ENCODE results near the gene ATP2A2.
"Not testable (repeated sequence)": the region's sequence is repeated elsewhere in the genome, so short reads cannot be mapped to it uniquely, and the experiment has no call there.

The ATP2A2 gene

GRCh38 chr12:110378131-110378790 lies 97.2 kb downstream of the ATP2A2 start:
- peak overlapping the region; percentile 3 for H3K27ac Mint-ChIP-seq
- not testable (repeated sequence) for ATAC-seq; H3K4me3 Mint-ChIP-seq; H3K4me1 Mint-ChIP-seq; DNase-seq (ENCODE audit: low spot score in 2 of 2); H3K9me3 Mint-ChIP-seq
- peaks cover 100% of the 10 kb centered on the region for H3K36me3 Mint-ChIP-seq

- ATAC-seq (no peak), DNase-seq (ENCODE audit: low spot score in 2 of 2) (no peak)
- no peak overlapping the region for H3K4me3 Mint-ChIP-seq
- no peaks in the 10 kb centered on the region for H3K9me3 Mint-ChIP-seq
- no peaks in the 10 kb centered on the region for H3K4me1 Mint-ChIP-seq
- H3K27ac Mint-ChIP-seq = peak overlapping the region; percentile 26
- peaks cover 100% of the 10 kb centered on the region for H3K36me3 Mint-ChIP-seq
These were observed 98.2 kb downstream of the ATP2A2 start for GRCh38 chr12:110379197-110379596.

DNA sequence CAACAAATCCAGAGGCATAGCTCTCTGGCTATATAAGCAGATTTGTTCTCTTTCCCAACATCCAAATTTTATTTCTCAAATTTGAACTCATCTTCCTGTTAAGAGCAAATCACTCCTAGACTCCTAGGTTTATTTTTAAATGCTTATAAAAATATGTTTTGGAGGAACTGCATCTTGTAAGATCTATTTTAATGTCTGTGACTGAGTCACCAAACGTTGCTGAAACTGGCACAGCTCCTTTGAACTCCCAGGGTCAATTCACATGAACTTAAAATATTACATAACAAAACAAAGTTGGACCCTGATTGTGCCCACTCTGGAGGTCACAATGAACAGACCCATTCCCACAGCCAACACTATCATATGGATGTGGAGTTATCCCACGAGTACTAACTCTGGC lies 98.6 kb downstream of the ATP2A2 start:
- DNase-seq (ENCODE audit: low spot score in 2 of 2) (no peak), ATAC-seq (no peak)
- H3K4me1 Mint-ChIP-seq = peaks cover 3% of the 10 kb centered on the region

GRCh38 chr12:110382683-110383082 lies 101.6 kb downstream of the ATP2A2 start:
- H3K27ac Mint-ChIP-seq = peak overlapping the region; percentile 14

More for the DNA sequence above, 98.6 kb downstream of the ATP2A2 start:
- peak overlapping the region; percentile 26 for H3K27ac Mint-ChIP-seq
- peaks cover 100% of the 10 kb centered on the region for H3K36me3 Mint-ChIP-seq
- no peaks in the 10 kb centered on the region for H3K9me3 Mint-ChIP-seq
- no peak overlapping the region for H3K4me3 Mint-ChIP-seq

More at GRCh38 chr12:110382683-110383082, 101.6 kb downstream of the ATP2A2 start:
- ATAC-seq = no peak
- Mint-ChIP-seq H3K4me1 (peaks cover 17% of the 10 kb centered on the region), H3K4me3 (no peak overlapping the region), H3K9me3 (no peaks in the 10 kb centered on the region), H3K36me3 (peaks cover 100% of the 10 kb centered on the region)
- DNase-seq (ENCODE audit: low spot score in 2 of 2) = no peak

Measured in stimulated activated effector memory CD8-positive, alpha-beta T cell treated with anti-CD3 and anti-CD28 coated beads, Interleukin-12 subunit alpha, Interleukin-12 subunit beta, amount 100 ng/mL, for 72 hours (primary cell).